Ishikawa (cell line): ENCODE results near the gene CYTL1.

Source experiments
- CEBPB ChIP-seq: IDR thresholded peaks from 2 replicates; pipeline ENCODE4 v1.6.1; 2012
- CREB1 ChIP-seq: IDR thresholded peaks from 2 replicates; pipeline ENCODE4 v1.6.1; 2012; ENCODE audit warnings: low read depth
- EGR1 ChIP-seq: IDR thresholded peaks from 2 replicates; pipeline ENCODE4 v1.6.1; 2012
- EP300 ChIP-seq: IDR thresholded peaks from 2 replicates; pipeline ENCODE4 v1.6.1; 2012; ENCODE audit warnings: borderline replicate concordance
- FOXM1 ChIP-seq: IDR thresholded peaks from 2 replicates; pipeline ENCODE4 v1.6.1; 2012; ENCODE audit warnings: low read depth, borderline replicate concordance
- NFIC ChIP-seq: IDR thresholded peaks from 2 replicates; pipeline ENCODE4 v1.6.1; 2012
- RAD21 ChIP-seq: IDR thresholded peaks from 2 replicates; pipeline ENCODE4 v1.6.1; 2012; ENCODE audit warnings: low read depth
- TAF1 ChIP-seq: IDR thresholded peaks from 2 replicates; pipeline ENCODE4 v1.6.1; 2012; ENCODE audit warnings: low read depth, mild to moderate bottlenecking
- TCF12 ChIP-seq: IDR thresholded peaks from 2 replicates; pipeline ENCODE4 v1.6.1; 2012; ENCODE audit warnings: low read depth
- TEAD4 ChIP-seq: IDR thresholded peaks from 2 replicates; pipeline ENCODE4 v1.6.1; 2012
- USF1 ChIP-seq: IDR thresholded peaks from 2 replicates; pipeline ENCODE4 v1.6.1; 2012
- YY1 ChIP-seq: IDR thresholded peaks from 2 replicates; pipeline ENCODE4 v1.6.1; 2012; ENCODE audit warnings: low read depth
- ZBTB7A ChIP-seq: IDR thresholded peaks from 2 replicates; pipeline ENCODE4 v1.6.1; 2012; ENCODE audit warnings: low read depth
- TF ChIP-seq, protein P1 (sequence below): IDR thresholded peaks from 2 replicates; pipeline ENCODE4 v1.6.1; 2012; ENCODE audit warnings: low read depth, mild to moderate bottlenecking
- TF ChIP-seq, protein P2 (sequence below): IDR thresholded peaks from 2 replicates; pipeline ENCODE4 v1.6.1; 2012

CYTL1 gene

GRCh38 chr4:5026371-5026770, 7.1 kb upstream of the CYTL1 start:
- no peak for TF ChIP-seq TAF1
- TF ChIP-seq USF1 = no peak
- TF ChIP-seq NFIC = no peak
- TF ChIP-seq RAD21 = no peak
- TF ChIP-seq YY1 = no peak
- no peak for TF ChIP-seq ZBTB7A
- TF ChIP-seq CREB1 = no peak
- TF ChIP-seq FOXM1 = no peak
- TF ChIP-seq EGR1 = no peak
- TF ChIP-seq, protein P1, sequence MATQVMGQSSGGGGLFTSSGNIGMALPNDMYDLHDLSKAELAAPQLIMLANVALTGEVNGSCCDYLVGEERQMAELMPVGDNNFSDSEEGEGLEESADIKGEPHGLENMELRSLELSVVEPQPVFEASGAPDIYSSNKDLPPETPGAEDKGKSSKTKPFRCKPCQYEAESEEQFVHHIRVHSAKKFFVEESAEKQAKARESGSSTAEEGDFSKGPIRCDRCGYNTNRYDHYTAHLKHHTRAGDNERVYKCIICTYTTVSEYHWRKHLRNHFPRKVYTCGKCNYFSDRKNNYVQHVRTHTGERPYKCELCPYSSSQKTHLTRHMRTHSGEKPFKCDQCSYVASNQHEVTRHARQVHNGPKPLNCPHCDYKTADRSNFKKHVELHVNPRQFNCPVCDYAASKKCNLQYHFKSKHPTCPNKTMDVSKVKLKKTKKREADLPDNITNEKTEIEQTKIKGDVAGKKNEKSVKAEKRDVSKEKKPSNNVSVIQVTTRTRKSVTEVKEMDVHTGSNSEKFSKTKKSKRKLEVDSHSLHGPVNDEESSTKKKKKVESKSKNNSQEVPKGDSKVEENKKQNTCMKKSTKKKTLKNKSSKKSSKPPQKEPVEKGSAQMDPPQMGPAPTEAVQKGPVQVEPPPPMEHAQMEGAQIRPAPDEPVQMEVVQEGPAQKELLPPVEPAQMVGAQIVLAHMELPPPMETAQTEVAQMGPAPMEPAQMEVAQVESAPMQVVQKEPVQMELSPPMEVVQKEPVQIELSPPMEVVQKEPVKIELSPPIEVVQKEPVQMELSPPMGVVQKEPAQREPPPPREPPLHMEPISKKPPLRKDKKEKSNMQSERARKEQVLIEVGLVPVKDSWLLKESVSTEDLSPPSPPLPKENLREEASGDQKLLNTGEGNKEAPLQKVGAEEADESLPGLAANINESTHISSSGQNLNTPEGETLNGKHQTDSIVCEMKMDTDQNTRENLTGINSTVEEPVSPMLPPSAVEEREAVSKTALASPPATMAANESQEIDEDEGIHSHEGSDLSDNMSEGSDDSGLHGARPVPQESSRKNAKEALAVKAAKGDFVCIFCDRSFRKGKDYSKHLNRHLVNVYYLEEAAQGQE = no peak
- TF ChIP-seq, protein P2, sequence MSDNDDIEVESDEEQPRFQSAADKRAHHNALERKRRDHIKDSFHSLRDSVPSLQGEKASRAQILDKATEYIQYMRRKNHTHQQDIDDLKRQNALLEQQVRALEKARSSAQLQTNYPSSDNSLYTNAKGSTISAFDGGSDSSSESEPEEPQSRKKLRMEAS = no peak
- no peak for TF ChIP-seq TEAD4
- no peak for TF ChIP-seq CEBPB
- TF ChIP-seq TCF12 = no peak
- TF ChIP-seq EP300 = no peak

DNA sequence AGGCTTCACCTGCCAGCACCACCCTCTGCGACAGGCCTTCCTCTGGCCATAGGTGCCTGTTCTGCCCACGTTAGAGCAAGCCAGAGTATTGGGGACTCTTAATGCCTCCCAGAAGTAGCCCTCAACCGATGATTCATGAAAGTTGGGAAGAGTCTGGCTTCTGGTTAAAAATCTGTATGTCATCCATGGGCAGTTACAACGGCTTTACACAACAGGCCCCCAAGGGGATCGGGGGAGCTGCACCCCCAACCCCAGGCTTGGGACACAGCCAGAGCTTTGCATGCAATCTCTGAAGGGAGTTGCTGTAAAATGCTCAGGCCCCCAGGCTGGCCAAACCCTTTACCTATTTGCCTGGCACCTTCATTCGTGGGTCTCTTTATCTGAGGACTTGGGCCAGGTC, 5.4 kb upstream of the CYTL1 start:
- no peak for TF ChIP-seq TCF12
- no peak for TF ChIP-seq YY1
- TF ChIP-seq RAD21 = no peak
- no peak for TF ChIP-seq CREB1
- no peak for TF ChIP-seq TEAD4
- no peak for TF ChIP-seq EP300
- TF ChIP-seq, protein P2 = no peak
- TF ChIP-seq ZBTB7A = no peak
- no peak for TF ChIP-seq FOXM1
- TF ChIP-seq NFIC = no peak
- TF ChIP-seq CEBPB = no peak
- TF ChIP-seq, protein P1 = no peak
- TF ChIP-seq EGR1 = no peak
- TF ChIP-seq USF1 = no peak
- TF ChIP-seq TAF1 = no peak

GRCh38 chr4:5021546-5021945, 2.3 kb upstream of the CYTL1 start:
- no peak for TF ChIP-seq FOXM1

DNA sequence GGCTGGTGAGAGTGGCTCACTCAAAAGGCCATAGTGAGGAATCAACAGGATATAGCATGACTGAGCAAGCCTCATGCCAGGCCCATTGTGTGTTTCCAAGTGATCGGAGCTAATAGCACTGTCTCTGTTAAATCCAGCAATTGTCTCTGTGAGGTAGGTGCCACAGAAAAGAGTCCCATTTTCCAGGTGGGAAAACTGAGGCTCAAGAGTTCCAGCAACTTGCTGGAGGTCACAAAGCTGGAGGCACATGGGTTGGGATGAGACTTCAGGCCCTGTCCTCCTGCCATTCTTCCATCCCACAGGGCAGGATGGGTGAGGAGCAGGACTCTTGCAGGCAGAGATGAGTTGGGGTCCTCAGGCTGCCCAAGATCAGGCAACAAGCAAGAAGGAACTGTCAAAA, 1.1 kb upstream of the CYTL1 start:
- TF ChIP-seq TCF12 (no peak), USF1 (no peak), ZBTB7A (no peak), TAF1 (no peak)

GRCh38 chr4:5019796-5020195, 538 bp upstream of the CYTL1 start:
- TF ChIP-seq, protein P2 = no peak
- TF ChIP-seq ZBTB7A (no peak), CEBPB (no peak), TEAD4 (no peak), YY1 (no peak), EGR1 (no peak), TAF1 (no peak), CREB1 (no peak), EP300 (no peak), RAD21 (no peak), USF1 (no peak), TCF12 (no peak), NFIC (no peak), FOXM1 (no peak)
- TF ChIP-seq, protein P1 = no peak
